GM18499 (cell line): Measurements from ENCODE around the gene EXD2.

Experiments
- ATAC-seq: cut with Tn5 transposase; IDR thresholded peaks from one replicate; pipeline ENCODE4 v1.9.1; 2021; ENCODE audit warnings: moderate number of reproducible peaks; ENCODE audit not compliant: insufficient read depth, unreplicated experiment

The EXD2 gene

GRCh38 chr14:69246331-69246730 lies 55.0 kb downstream of the EXD2 start:
- no peak for ATAC-seq

GRCh38 chr14:69247676-69248440 lies 56.6 kb downstream of the EXD2 start:
- ATAC-seq: no peak

- no peak for ATAC-seq
Measured at GRCh38 chr14:69249603-69250002, 58.3 kb downstream of the EXD2 start.

GRCh38 chr14:69252851-69253250 lies 61.6 kb downstream of the EXD2 start:
- no peak for ATAC-seq

- ATAC-seq: no peak
Measured at GRCh38 chr14:69259168-69259526, 67.8 kb downstream of the EXD2 start.

GRCh38 chr14:69259527-69260189 lies 68.4 kb downstream of the EXD2 start, which contains the start of gene GALNT16:
TSS of gene GALNT16 (plus strand) at chr14:69260158. CDS start at chr14:69260291, 133 bp downstream.
- ATAC-seq: no peak

GRCh38 chr14:69260190-69260860 lies 69.0 kb downstream of the EXD2 start:
- ATAC-seq: no peak

- no peak for ATAC-seq
Measured at GRCh38 chr14:69260861-69261564, 69.7 kb downstream of the EXD2 start.

GRCh38 chr14:69261761-69262331 lies 70.5 kb downstream of the EXD2 start:
- no peak for ATAC-seq

GRCh38 chr14:69262516-69262915 lies 71.2 kb downstream of the EXD2 start:
- ATAC-seq: no peak

- ATAC-seq: no peak
Measured at GRCh38 chr14:69263364-69263763, 72.1 kb downstream of the EXD2 start.

- ATAC-seq: no peak
Measured at GRCh38 chr14:69263771-69264170, 72.5 kb downstream of the EXD2 start.

- ATAC-seq: no peak
Measured at GRCh38 chr14:69266572-69267345, 75.5 kb downstream of the EXD2 start.

- ATAC-seq: no peak
Measured at GRCh38 chr14:69267492-69267891, 76.2 kb downstream of the EXD2 start.

GRCh38 chr14:69268223-69268622 lies 76.9 kb downstream of the EXD2 start:
- no peak for ATAC-seq

- ATAC-seq: no peak
Measured at GRCh38 chr14:69268763-69269162, 77.5 kb downstream of the EXD2 start.

GRCh38 chr14:69269381-69269780 lies 78.1 kb downstream of the EXD2 start:
- ATAC-seq: no peak

GRCh38 chr14:69270097-69270496 lies 78.8 kb downstream of the EXD2 start:
- ATAC-seq: no peak

- no peak for ATAC-seq
Measured at GRCh38 chr14:69270795-69271708, 79.8 kb downstream of the EXD2 start.
